NCI-H2171 (cell line): ENCODE data around the gene ADCY2.

ENCODE experiments used
- DNase-seq: peaks from one replicate; lab custom pipeline; 2025; lab: John Stamatoyannopoulos, UW

ADCY2 gene

DNA sequence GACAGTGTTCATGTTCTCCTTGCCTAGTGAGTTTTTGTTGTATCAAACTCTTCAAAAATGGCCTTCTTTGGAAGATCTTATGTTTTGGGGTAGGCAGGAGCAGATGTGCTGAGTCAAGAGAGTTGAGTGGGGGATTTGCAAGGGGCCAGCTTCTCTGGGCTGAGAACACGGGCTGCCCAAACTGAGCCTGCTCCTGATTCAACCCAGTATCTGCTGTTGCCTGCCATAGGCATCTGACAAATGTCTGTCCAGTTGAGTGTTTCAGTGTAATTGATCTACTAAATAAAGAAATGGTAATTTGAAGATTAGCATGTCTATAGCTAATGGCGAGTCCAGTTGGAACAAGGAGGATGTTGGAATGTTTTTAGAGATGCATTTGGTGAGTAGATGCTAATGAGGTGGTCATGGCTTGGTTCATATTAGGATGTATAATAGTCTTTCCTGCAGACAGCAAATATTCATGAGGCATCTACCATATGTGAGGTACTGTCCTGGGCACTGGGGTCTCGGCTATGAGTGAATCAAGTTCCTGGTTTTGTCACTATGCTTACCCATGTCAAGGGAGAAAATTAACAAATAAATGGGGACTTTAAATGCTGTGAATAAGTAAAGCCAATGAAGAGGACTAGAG lies 119.5 kb downstream of the ADCY2 start:
- no peak for DNase-seq

- no peak for DNase-seq
These were observed 120.3 kb downstream of the ADCY2 start for GRCh38 chr5:7516253-7516652.

- DNase-seq, result no peak
These were observed 121.1 kb downstream of the ADCY2 start for GRCh38 chr5:7517006-7517405.

GRCh38 chr5:7518947-7519560 lies 123.1 kb downstream of the ADCY2 start:
- peak; percentile 18 for DNase-seq

GRCh38 chr5:7519564-7519963 lies 123.6 kb downstream of the ADCY2 start:
- DNase-seq, result no peak

DNA sequence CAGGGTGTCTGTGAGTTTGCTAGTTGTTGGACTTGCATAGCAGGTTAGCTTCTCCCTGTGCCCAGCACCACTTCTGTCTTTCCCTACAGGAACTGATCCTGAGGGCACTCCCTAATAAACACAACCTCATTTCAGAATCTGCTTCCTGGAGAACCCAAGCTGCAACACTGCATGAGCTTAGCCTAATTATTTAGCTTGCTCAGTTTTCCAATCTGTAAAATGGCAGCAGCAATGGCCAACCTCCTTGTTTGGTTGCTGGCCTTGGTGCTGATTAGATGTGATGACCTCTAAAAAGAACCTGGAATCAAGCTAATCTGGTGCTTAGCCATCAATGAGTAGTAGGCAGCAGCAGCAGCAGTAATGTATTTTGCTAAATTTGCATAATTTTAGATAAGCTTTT lies 133.9 kb downstream of the ADCY2 start:
- no peak for DNase-seq

DNA sequence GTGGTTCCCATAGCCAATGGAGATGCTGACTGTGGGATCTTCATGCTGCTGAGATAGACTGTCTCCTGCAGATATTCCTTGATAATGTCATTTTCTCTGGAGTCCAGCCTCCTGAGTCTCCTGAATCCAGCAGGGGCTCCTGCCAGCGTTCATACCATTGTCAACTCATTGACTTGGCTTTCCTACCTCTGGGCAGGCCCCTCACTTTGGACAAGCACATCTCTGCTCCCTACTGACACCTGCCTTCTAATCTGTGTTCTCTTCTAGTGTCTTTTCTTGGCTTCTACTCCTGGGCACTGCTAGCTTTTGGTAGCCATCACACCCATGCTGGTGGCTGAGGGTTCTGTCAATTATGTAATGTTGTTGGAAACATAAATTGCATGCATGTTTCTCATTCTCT lies 138.0 kb downstream of the ADCY2 start:
- DNase-seq, result no peak

DNA sequence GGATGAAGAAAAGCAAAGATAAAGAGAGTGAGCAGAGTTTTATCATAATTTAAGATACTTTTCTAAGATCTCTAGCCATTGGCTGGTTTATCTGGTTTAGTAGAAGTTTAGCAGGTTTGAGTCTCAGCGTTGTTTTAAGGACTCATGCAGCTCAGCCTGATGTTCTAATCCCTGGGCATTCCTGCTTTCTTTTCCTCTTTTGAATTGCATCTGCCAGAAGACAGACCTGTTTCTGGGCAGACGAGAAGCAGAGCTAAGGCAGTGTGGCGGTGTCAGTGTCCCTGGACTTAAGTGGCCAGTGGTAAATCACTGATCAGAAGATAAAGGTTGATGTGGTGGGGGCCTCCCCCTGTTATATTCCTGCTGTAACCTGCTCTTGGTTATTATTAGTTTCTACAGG lies 138.6 kb downstream of the ADCY2 start:
- DNase-seq, result no peak

- DNase-seq, result no peak
These were observed 141.6 kb downstream of the ADCY2 start for GRCh38 chr5:7537573-7537972.

- DNase-seq, result no peak
These were observed 143.6 kb downstream of the ADCY2 start for GRCh38 chr5:7539571-7539970.

DNA sequence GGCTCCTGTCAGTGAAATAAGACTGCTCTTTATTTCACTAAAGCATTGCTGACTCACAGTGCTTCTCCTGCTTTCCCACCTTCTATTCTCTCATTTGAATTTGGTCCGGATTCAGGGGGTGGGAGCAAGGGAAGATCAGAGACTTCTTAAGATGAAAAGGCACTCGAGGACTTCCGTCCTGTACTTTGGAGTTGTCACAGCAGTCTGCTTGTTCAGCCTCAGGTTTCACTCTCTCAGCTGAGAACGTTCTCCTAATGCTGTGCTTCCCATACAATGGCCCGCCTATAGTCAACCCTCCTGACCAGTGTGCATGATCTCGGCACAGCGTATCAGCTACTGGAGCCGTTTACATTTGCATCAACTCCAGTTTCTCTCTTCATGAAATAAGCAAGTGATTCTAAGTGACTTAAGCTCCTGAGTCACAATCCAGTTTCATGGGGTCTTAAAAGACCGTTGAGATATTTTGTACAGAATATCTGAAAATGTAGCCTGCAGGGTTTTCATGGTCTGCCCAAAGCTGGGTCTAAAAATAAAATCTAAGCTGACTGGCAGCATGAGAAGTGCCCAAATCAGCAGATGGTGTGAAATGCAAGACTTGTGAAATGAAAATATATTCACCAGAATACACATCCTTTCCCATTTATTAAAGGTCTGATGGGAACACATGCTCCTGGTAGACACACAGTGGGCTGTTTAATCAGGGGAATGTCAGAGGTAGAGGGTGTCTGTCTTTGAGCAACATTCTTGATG lies 145.0 kb downstream of the ADCY2 start:
- DNase-seq, result no peak

DNA sequence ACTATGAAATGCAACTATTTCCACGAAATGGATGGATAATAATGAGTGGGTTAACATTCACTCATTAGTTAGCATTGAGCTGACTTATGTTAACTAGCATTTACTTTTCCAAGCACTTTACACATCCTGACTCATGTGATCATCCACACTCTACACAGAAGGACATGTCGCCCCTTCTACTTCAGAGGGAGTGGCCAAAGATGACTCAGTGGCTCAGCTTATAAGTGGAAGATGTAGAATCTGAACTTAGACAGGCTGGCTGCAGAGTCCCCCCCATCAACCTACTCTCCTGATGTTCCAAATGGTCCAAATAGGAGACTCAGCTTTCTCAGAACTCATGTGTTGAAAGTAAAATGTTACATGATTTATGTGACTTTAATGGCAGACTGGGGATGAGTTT lies 146.0 kb downstream of the ADCY2 start:
- DNase-seq, result no peak

- DNase-seq, result no peak
These were observed 150.6 kb downstream of the ADCY2 start for GRCh38 chr5:7546555-7546954.

GRCh38 chr5:7548596-7548995 lies 152.7 kb downstream of the ADCY2 start:
- no peak for DNase-seq

DNA sequence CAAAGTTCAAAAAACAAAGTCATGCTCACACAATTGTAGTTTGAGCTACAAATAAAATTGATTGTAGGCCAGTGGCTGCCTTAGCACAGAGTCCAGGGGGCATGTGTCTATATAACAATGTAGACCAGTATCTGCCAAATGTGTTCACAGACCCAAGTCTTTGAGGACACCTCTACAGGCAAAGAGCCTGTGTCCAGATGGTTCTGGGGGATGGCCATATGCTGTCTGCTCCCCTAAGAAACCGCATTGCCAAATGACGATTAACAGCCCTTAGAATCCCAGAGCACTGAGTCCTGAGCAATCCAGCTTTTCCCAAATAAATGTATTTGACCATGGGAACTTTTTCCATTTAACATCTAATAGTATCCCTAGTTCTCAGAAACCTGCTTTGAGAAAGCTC lies 169.6 kb downstream of the ADCY2 start:
- no peak for DNase-seq

GRCh38 chr5:7576023-7576715 lies 180.2 kb downstream of the ADCY2 start:
- DNase-seq, result peak; percentile 8

- no peak for DNase-seq
These were observed 181.4 kb downstream of the ADCY2 start for GRCh38 chr5:7577381-7577780.

- DNase-seq, result no peak
These were observed 182.1 kb downstream of the ADCY2 start for GRCh38 chr5:7578071-7578470.

DNA sequence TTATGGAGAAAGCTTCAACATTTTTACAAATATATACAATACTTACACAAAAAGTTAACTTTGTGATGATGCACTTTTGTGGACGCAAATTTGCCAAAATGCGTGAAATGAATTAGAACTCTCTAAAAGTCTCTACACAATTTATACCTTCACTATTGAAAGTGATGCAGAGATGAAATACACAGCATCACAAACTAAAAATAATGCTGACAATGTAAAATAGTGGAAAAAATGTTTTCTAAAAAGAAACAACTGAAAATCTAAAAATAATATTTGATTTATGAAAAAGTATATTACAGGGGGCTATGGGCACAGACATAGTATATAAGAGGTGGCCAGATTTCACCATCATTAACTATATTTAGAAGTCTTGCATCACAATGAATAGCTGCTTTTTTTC lies 188.8 kb downstream of the ADCY2 start:
- DNase-seq, result no peak

- DNase-seq, result no peak
These were observed 189.9 kb downstream of the ADCY2 start for GRCh38 chr5:7585807-7586206.

- DNase-seq, result peak; percentile 24
These were observed 190.5 kb downstream of the ADCY2 start for GRCh38 chr5:7586480-7586879.

GRCh38 chr5:7589800-7590199 lies 193.9 kb downstream of the ADCY2 start:
- no peak for DNase-seq

- DNase-seq, result no peak
These were observed 197.0 kb downstream of the ADCY2 start for GRCh38 chr5:7592910-7593309.
